Measurements from ENCODE around the gene OLFM1.

DNA sequence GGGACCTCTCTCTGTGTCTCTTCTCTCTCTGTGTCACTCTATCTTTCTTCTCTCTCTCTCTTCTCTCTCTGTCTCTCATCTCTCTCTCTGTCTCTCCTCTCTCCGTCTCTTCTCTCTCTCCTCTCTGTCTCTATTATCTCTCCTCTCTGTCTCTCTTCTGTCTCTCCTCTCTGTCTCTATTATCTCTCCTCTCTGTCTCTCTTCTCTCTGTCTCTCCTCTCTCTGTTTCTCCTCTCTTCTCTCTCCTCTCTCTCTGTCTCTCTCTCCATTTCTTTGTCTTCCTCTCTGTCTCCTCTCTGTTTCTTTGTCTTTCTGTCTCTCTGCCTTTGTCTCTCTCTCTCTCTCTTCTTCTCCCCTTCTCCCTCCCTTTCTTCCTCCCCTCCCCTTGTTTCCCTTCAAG is 3.2 kb upstream of the OLFM1 start:
- TF ChIP-seq, protein P1, sequence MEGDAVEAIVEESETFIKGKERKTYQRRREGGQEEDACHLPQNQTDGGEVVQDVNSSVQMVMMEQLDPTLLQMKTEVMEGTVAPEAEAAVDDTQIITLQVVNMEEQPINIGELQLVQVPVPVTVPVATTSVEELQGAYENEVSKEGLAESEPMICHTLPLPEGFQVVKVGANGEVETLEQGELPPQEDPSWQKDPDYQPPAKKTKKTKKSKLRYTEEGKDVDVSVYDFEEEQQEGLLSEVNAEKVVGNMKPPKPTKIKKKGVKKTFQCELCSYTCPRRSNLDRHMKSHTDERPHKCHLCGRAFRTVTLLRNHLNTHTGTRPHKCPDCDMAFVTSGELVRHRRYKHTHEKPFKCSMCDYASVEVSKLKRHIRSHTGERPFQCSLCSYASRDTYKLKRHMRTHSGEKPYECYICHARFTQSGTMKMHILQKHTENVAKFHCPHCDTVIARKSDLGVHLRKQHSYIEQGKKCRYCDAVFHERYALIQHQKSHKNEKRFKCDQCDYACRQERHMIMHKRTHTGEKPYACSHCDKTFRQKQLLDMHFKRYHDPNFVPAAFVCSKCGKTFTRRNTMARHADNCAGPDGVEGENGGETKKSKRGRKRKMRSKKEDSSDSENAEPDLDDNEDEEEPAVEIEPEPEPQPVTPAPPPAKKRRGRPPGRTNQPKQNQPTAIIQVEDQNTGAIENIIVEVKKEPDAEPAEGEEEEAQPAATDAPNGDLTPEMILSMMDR (optimal IDR thresholded peaks at IDR 0.05 in 1 of 3, IDR thresholded peaks at IDR 0.05 in 1 of 3, conservative IDR thresholded peaks at IDR 0.05 in 1 of 3; ENCODE audit: extremely low read depth in 1 of 3, insufficient read depth in 2 of 3, low read length in 3 of 3): no peak
- no peak for TF ChIP-seq EZH2 (IDR thresholded peaks at IDR 0.05; ENCODE audit: low read length)

All from keratinocyte (primary cell).